SH-SY5Y (cell line): ENCODE measurements around the gene IL12A.

Experiments
- GATA2 ChIP-seq: IDR thresholded peaks from 2 replicates; pipeline ENCODE4 v1.6.1; 2011; ENCODE audit warnings: mild to moderate bottlenecking, low read depth, low read length
- GATA3 ChIP-seq: IDR thresholded peaks from 2 replicates; pipeline ENCODE4 v1.6.1; 2011; ENCODE audit warnings: low read depth, mild to moderate bottlenecking, low read length, moderate library complexity

- TF ChIP-seq GATA3 (no peak), GATA2 (no peak)
Observed at GRCh38 chr3:159994182-159994581, 5.5 kb downstream of the IL12A start.
